Colonic mucosa (tissue), 4 donors: ENCODE measurements around the gene ZNF511. TPM values are rescaled to one million over a fixed set of nuclear protein-coding genes. Genes with fewer than 3 reads are reported as not detected.

Experiments used
- DNase-seq: peaks from one replicate; pipeline ENCODE4 v3.0.0-alpha.2; 2020
- H3K27ac ChIP-seq: fragments of 200-600 bp; one replicate; pipeline ENCODE4 v1.8.0; 2021
- H3K27me3 ChIP-seq: fragments of 200-600 bp; one replicate; pipeline ENCODE4 v1.8.0; 2021
- H3K36me3 ChIP-seq: fragments of 200-600 bp; one replicate; pipeline ENCODE4 v1.8.0; 2021
- H3K4me1 ChIP-seq: fragments of 200-600 bp; one replicate; pipeline ENCODE4 v1.8.0; 2021; ENCODE audit warnings: mild to moderate bottlenecking
- H3K4me3 ChIP-seq: fragments of 200-600 bp; one replicate; pipeline ENCODE4 v1.8.0; 2021
- H3K9ac ChIP-seq, 2 donors: one replicate each; pipeline ENCODE4 v1.7.0; 2013; ENCODE audit warnings: control low read depth in 2 of 2, low read depth in 2 of 2, low read length in 2 of 2
- H3K9me3 ChIP-seq: fragments of 200-600 bp; one replicate; pipeline ENCODE4 v1.8.0; 2021
- CTCF ChIP-seq: fragments of 200-600 bp; IDR thresholded peaks from one replicate; pipeline ENCODE4 v1.8.0; 2022; ENCODE audit warnings: antibody characterized with exemption, mild to moderate bottlenecking
- intact Hi-C: fragments of 100-400 bp; cut with DNase I; formaldehyde crosslinking; loops from one replicate; pipeline ENCODE4 v1.14.1; 2022
- total RNA-seq, 2 donors: library from RNA; stranded (reverse); fragmentation: NEBNext Ultra II Directional in 1 of 2; extraction: Animal tissue kit (Norgen Biotek cat#: 25700) in 1 of 2; gene quantifications; one replicate each; pipeline ENCODE4 v1.2.1, GENCODE V29; 2021
- donor health status: healthy.
- donor health status: DM: no; HTN: no; CAD: no.
- donor health status: DM: no; HTN: no; CAD: no.

ZNF511 gene
- total RNA-seq, 2 donors from 2014 or later = 53.9 to 78.2 TPM

DNA sequence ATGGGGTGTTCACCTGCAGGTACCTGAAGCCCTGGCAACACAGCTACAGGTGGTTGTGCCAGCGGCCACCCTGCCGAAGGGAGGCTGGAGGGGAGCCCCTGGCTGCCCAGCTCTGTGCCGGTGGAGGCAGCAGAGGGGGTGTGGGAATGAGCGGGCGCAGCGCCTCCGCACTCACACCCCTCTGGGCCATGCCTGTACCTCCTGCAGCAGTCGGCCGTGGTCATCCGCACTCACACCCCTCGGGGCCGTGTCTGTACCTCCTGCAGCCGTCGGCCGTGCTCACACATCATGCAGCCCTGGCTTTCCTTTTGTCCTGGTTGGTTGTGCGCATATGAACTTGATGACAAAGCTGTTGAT is 1.7 kb downstream of the ZNF511 start:
- Histone ChIP-seq H3K9me3 (no peaks in the 10 kb centered on the region), H3K9ac (peak overlapping the region in 1 of 2 donors; percentile 72), H3K4me3 (peak overlapping the region; percentile 95), H3K27ac (peak overlapping the region; percentile 97), H3K4me1 (no peaks in the 10 kb centered on the region), H3K36me3 (no peaks in the 10 kb centered on the region), H3K27me3 (no peaks in the 10 kb centered on the region)
- DNase-seq = no peak
- intact Hi-C loops = no loop called here
- no peak for TF ChIP-seq CTCF

DNA sequence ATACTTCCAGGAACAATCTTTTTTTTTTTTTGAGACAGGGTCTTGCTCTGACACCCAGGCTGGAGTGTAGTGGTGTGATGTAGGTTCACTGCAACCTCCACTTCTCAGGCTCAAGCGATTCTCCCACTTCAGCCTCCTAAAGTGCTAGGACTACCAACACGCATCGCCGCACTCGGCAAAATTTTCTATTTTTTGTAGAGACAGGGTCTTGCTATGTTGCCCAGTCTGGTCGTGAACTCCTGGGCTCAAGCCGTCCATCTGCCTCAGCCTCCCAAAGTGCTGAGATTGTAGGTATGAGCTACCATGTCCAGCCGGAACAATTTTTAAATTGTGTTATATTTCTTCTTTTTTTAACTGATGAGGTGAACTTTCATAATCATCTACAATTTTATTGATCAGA is 2.1 kb downstream of the ZNF511 start:
- Histone ChIP-seq H3K9ac (peak overlapping the region in 1 of 2 donors; percentile 72), H3K36me3 (no peaks in the 10 kb centered on the region), H3K27ac (no peak overlapping the region), H3K4me1 (no peaks in the 10 kb centered on the region), H3K27me3 (no peaks in the 10 kb centered on the region), H3K9me3 (no peaks in the 10 kb centered on the region), H3K4me3 (no peak overlapping the region)
- no peak for TF ChIP-seq CTCF
- DNase-seq = no peak
- intact Hi-C loops = no loop called here

- Histone ChIP-seq H3K36me3 (no peaks in the 10 kb centered on the region), H3K27me3 (no peaks in the 10 kb centered on the region), H3K27ac (no peak overlapping the region), H3K9me3 (no peaks in the 10 kb centered on the region), H3K4me1 (no peaks in the 10 kb centered on the region), H3K9ac (no peak overlapping the region), H3K4me3 (no peak overlapping the region)
- intact Hi-C loops = no loop called here
- no peak for DNase-seq
- TF ChIP-seq CTCF = no peak
These were observed 2.9 kb downstream of the ZNF511 start for GRCh38 chr10:133311570-133311969.

DNA sequence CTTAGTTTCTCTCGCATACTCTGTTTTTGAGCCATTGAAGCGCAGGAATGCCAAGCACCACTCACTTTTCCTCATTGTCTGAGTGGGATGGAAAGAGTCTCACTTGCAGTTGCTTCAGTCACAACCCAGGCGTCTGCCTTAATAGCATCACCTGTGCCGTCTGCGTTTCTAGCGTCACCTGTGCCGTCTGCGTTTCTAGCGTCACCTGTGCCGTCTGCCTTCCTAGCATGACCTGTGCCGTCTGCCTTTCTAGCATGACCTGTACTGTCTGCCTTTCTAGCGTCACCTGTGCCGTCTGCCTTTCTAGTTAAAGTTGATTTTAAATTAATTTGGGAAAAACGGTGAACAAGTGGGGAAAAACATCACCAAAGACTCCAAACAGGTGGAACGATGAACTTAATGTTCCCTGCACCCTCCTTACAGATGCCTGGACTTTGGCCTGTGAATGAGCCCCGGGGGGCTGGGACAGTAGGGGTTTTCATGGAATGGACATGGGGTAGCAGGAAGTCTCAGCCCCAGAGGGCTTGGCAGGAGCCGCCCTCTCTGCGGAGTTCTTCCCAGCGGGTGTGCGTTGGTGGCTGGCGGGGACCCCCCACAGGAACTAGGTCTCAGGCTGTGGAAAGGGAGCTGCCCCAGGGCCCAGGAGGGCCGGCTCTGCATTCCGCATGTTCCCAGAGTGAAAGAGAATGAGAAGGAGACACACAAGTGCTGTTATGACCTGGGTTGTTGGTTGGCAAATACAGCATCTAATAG is 3.5 kb downstream of the ZNF511 start:
- H3K27me3 ChIP-seq = no peaks in the 10 kb centered on the region
- TF ChIP-seq CTCF = no peak
- no peaks in the 10 kb centered on the region for H3K36me3 ChIP-seq
- DNase-seq = no peak
- intact Hi-C loops = no loop called here
- H3K9me3 ChIP-seq = no peaks in the 10 kb centered on the region
- no peak overlapping the region for H3K9ac ChIP-seq
- no peaks in the 10 kb centered on the region for H3K4me1 ChIP-seq
- no peak overlapping the region for H3K4me3 ChIP-seq
- no peak overlapping the region for H3K27ac ChIP-seq

DNA sequence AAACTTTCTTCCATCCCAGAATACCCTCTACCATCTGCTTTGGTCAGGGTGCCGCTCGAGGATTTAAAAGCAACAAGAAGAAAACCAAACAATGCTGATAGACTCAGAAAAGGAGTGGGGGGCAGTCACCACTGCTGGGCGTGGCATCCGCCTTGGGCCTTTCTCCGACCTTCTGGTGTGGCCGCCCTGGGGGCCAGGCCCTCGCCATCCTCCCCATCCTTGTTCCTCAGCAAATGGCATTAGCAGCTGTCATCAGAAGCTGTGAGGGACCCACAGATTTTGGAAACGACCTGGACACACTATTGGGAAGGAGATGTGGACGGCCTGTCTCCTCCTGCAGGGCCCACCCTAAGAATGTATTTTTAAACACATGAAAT is 4.0 kb downstream of the ZNF511 start:
- intact Hi-C loops = no loop called here
- Histone ChIP-seq H3K9me3 (no peaks in the 10 kb centered on the region), H3K4me1 (no peaks in the 10 kb centered on the region), H3K27me3 (no peaks in the 10 kb centered on the region), H3K9ac (no peak overlapping the region), H3K27ac (no peak overlapping the region), H3K36me3 (no peaks in the 10 kb centered on the region), H3K4me3 (no peak overlapping the region)
- DNase-seq = no peak
- TF ChIP-seq CTCF = no peak
